ENCODE measurements around the gene PCSK4.

The PCSK4 gene

GRCh38 chr19:1432507-1432887 lies 57.7 kb downstream of the PCSK4 start:
- Histone ChIP-seq H3K9ac (ENCODE audit: low read depth, low read length) (no peak overlapping the region), H3K27me3 (ENCODE audit: control insufficient read depth, insufficient read depth, low read length) (no peaks in the 10 kb centered on the region), H3K4me2 (ENCODE audit: low read length) (no peak overlapping the region), H3K9me3 (replicated peaks; ENCODE audit: low read length) (no peaks in the 10 kb centered on the region), H3K4me1 (ENCODE audit: control insufficient read depth, insufficient read depth, low read length) (peaks cover 6% of the 10 kb centered on the region), H3K4me3 (ENCODE audit: low read length) (no peak overlapping the region), H3K36me3 (ENCODE audit: insufficient read depth, low read length) (peaks cover 72% of the 10 kb centered on the region)

DNA sequence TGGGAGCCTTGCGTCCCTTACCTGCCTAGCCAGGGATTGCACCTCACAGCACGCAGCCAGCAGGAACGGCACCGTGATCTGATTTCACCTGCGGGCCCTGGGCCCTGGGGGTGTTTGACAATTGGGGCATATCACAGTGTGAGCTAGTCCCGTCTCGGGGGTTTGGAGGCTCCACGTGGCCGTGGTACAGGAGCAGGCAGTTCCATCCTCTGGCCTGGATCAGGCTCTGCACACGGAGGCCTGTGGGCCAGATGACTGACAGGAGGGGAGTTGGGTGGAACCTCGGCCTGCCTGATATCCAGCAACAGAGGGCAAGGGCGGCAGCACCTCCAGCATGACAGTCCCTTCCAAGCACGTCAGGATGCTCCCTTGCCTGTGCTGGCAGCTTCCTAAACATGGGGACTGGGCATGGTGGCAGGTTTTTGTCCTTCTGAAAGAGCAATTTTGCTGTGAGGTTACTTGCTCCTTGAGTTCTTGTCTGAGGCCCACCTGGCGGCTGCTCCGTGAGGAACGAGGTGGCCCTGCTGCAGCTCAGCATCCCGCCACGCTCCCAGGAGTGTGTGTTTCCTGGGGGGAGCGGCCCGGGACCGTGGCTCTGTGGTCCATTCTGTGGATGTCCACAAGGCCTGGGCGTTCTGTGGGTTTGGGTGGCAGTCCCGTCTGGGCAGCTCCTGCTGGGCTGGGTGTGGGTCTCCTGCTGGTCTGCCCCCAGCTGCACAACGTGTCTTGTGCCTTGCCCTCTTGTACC lies 58.2 kb downstream of the PCSK4 start:
- no peak overlapping the region for H3K4me2 ChIP-seq (ENCODE audit: low read length)
- H3K4me1 ChIP-seq (ENCODE audit: control insufficient read depth, insufficient read depth, low read length): peaks cover 6% of the 10 kb centered on the region
- H3K9ac ChIP-seq (ENCODE audit: low read depth, low read length): no peak overlapping the region
- no peak overlapping the region for H3K4me3 ChIP-seq (ENCODE audit: low read length)
- H3K27me3 ChIP-seq (ENCODE audit: control insufficient read depth, insufficient read depth, low read length): no peaks in the 10 kb centered on the region
- peaks cover 78% of the 10 kb centered on the region for H3K36me3 ChIP-seq (ENCODE audit: insufficient read depth, low read length)
- H3K9me3 ChIP-seq (replicated peaks; ENCODE audit: low read length): no peaks in the 10 kb centered on the region

All from skeletal muscle satellite cell (primary cell).